Measurements from ENCODE around the gene GLRA1. TPM values are rescaled to one million over a fixed set of nuclear protein-coding genes. Genes with fewer than 3 reads are reported as not detected.

Gene GLRA1
- total and polyA plus RNA-seq, 4 donors: not detected

DNA sequence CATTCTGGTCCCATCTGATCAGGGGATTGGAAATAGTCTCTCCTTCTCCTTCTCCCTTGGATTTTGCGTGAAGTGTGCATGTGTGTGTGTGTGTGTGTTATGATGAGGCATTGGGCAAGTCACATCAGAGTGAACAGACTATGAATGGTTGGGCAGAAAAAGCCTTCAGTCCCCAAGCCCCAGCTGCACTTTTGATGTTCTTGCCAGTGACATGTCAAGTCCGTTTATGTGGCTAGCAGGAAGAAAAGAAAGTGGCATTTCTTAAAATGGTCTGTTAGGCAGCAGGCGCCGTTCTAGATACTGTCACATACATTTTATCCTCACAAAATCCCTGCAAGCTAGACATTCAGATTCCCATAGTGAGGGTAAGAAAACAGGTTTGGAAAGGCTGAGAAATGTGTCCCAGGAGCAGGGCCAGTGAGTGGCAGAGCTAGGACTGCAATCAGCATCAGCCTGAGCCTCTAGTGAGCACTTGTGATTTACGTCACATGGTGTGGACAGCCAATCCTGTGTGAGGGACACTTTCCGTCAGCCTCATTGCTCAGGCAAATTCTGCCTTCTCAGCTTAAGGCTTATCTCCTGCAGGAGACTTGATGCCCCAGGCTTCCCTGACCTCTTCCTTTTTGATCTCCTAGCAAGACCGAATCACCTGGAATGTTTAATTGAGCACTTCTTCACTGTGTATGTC, 60.4 kb downstream of the GLRA1 start:
- no peaks in the 10 kb centered on the region for H3K36me3 ChIP-seq (ENCODE audit: control insufficient read depth in 4 of 4, insufficient read depth in 3 of 4, low read depth in 1 of 4, low read length in 3 of 4)
- WGBS: 80% methylated on average over 7 of the region's 7 CpGs
- no peak for TF ChIP-seq RAD21 (IDR thresholded peaks at IDR 0.05)
- TF ChIP-seq SP1 (IDR thresholded peaks at IDR 0.05): no peak
- TF ChIP-seq FOXA1 (IDR thresholded peaks at IDR 0.05): no peak
- TF ChIP-seq REST (IDR thresholded peaks at IDR 0.05): no peak
- no peak for TF ChIP-seq RXRA (IDR thresholded peaks at IDR 0.05)
- TF ChIP-seq ATF3 (IDR thresholded peaks at IDR 0.05): no peak
- TF ChIP-seq, protein P1, sequence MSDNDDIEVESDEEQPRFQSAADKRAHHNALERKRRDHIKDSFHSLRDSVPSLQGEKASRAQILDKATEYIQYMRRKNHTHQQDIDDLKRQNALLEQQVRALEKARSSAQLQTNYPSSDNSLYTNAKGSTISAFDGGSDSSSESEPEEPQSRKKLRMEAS (IDR thresholded peaks at IDR 0.05): no peak
- no peak for TF ChIP-seq GABPA (IDR thresholded peaks at IDR 0.05 in 1 of 2, conservative IDR thresholded peaks at IDR 0.05 in 1 of 2)
- TF ChIP-seq EGR1 (IDR thresholded peaks at IDR 0.05; ENCODE audit: low read depth in 2 of 2): no peak
- TF ChIP-seq HNF4G (IDR thresholded peaks at IDR 0.05): no peak
- TF ChIP-seq NR2F2 (IDR thresholded peaks at IDR 0.05): no peak
- TF ChIP-seq JUND (IDR thresholded peaks at IDR 0.05): no peak
- no peak for TF ChIP-seq YY1 (IDR thresholded peaks at IDR 0.05)
- no peak for TF ChIP-seq FOXA2 (IDR thresholded peaks at IDR 0.05)
- TF ChIP-seq CTCF (IDR thresholded peaks at IDR 0.05; ENCODE audit: low read depth, low read length, missing input control): no peak
- TF ChIP-seq TAF1 (conservative IDR thresholded peaks at IDR 0.05): no peak
- TF ChIP-seq HNF4A (conservative IDR thresholded peaks at IDR 0.05): no peak
- no peak overlapping the region for H3K9ac ChIP-seq (ENCODE audit: low read depth in 1 of 2, low read length in 2 of 2)
- H3K4me1 ChIP-seq (ENCODE audit: control insufficient read depth in 4 of 4, insufficient read depth in 4 of 4, low read length in 3 of 4): no peaks in the 10 kb centered on the region
- H3K9me3 ChIP-seq (ENCODE audit: control insufficient read depth in 4 of 4, low read length in 3 of 4): no peaks in the 10 kb centered on the region
- no peak overlapping the region for H3K27ac ChIP-seq (ENCODE audit: low read depth in 1 of 2, low read length in 2 of 2)
- no peak for DNase-seq (ENCODE audit: low spot score)
- H3K27me3 ChIP-seq (ENCODE audit: control insufficient read depth in 4 of 4, insufficient read depth in 4 of 4, low read length in 3 of 4): peaks cover 0 to 2% (median 0%) of the 10 kb centered on the region in 4 donors
- no peak overlapping the region for H3K4me3 ChIP-seq (ENCODE audit: low read depth in 1 of 3, low read length in 3 of 3)

GRCh38 chr5:151863566-151863965, 61.1 kb downstream of the GLRA1 start:
- Histone ChIP-seq H3K27ac (ENCODE audit: low read depth in 1 of 2, low read length in 2 of 2) (no peak overlapping the region), H3K9ac (ENCODE audit: low read depth in 1 of 2, low read length in 2 of 2) (no peak overlapping the region), H3K9me3 (ENCODE audit: control insufficient read depth in 4 of 4, low read length in 3 of 4) (no peaks in the 10 kb centered on the region), H3K4me3 (ENCODE audit: low read depth in 1 of 3, low read length in 3 of 3) (no peak overlapping the region), H3K27me3 (ENCODE audit: control insufficient read depth in 4 of 4, insufficient read depth in 4 of 4, low read length in 3 of 4) (peaks cover 0 to 2% (median 0%) of the 10 kb centered on the region in 4 donors), H3K36me3 (ENCODE audit: control insufficient read depth in 4 of 4, insufficient read depth in 3 of 4, low read depth in 1 of 4, low read length in 3 of 4) (no peaks in the 10 kb centered on the region), H3K4me1 (ENCODE audit: control insufficient read depth in 4 of 4, insufficient read depth in 4 of 4, low read length in 3 of 4) (no peaks in the 10 kb centered on the region)
- DNase-seq (ENCODE audit: low spot score): no peak
- WGBS: 80% methylated on average over 1 of the region's 1 CpG
- TF ChIP-seq HNF4A (conservative IDR thresholded peaks at IDR 0.05) (no peak), NR2F2 (IDR thresholded peaks at IDR 0.05) (no peak), HNF4G (IDR thresholded peaks at IDR 0.05) (no peak), ATF3 (IDR thresholded peaks at IDR 0.05) (no peak), GABPA (IDR thresholded peaks at IDR 0.05 in 1 of 2, conservative IDR thresholded peaks at IDR 0.05 in 1 of 2) (no peak), FOXA1 (IDR thresholded peaks at IDR 0.05) (no peak), RAD21 (IDR thresholded peaks at IDR 0.05) (no peak), YY1 (IDR thresholded peaks at IDR 0.05) (no peak), REST (IDR thresholded peaks at IDR 0.05) (no peak), TAF1 (conservative IDR thresholded peaks at IDR 0.05) (no peak), JUND (IDR thresholded peaks at IDR 0.05) (no peak), FOXA2 (IDR thresholded peaks at IDR 0.05) (no peak), EGR1 (IDR thresholded peaks at IDR 0.05; ENCODE audit: low read depth in 2 of 2) (no peak), SP1 (IDR thresholded peaks at IDR 0.05) (no peak)
- TF ChIP-seq, protein P2, sequence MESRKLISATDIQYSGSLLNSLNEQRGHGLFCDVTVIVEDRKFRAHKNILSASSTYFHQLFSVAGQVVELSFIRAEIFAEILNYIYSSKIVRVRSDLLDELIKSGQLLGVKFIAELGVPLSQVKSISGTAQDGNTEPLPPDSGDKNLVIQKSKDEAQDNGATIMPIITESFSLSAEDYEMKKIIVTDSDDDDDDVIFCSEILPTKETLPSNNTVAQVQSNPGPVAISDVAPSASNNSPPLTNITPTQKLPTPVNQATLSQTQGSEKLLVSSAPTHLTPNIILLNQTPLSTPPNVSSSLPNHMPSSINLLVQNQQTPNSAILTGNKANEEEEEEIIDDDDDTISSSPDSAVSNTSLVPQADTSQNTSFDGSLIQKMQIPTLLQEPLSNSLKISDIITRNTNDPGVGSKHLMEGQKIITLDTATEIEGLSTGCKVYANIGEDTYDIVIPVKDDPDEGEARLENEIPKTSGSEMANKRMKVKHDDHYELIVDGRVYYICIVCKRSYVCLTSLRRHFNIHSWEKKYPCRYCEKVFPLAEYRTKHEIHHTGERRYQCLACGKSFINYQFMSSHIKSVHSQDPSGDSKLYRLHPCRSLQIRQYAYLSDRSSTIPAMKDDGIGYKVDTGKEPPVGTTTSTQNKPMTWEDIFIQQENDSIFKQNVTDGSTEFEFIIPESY (IDR thresholded peaks at IDR 0.05): no peak

Data from liver (tissue), 9 donors.